Erythroblast (primary cell): ENCODE data around the gene PLOD1.

Experiments
- GATA1 ChIP-seq: IDR thresholded peaks from 2 replicates; pipeline ENCODE4 v1.6.1; 2011; ENCODE audit warnings: low read depth, mild to moderate bottlenecking, control low read depth, low read length, moderate library complexity
- POLR2A ChIP-seq: IDR thresholded peaks from 2 replicates; pipeline ENCODE4 v1.6.1; 2011; ENCODE audit warnings: mild to moderate bottlenecking, low read length

- TF ChIP-seq POLR2A (no peak), GATA1 (no peak)
These were observed 11.3 kb upstream of the PLOD1 start for GRCh38 chr1:11923069-11923826.
